H1 (cell line): Measurements from ENCODE around the gene RICTOR.

Experiments used
- CTCF ChIP-seq, 3 experiments: IDR thresholded peaks; 1 replicate in 2 of 3; 2 replicates in 1 of 3; pipeline versions ENCODE4 v1.5.1 to v1.6.1; 2011; ENCODE audit warnings: low read length in 3 of 3, mild to moderate bottlenecking in 3 of 3, inconsistent platforms in 2 of 3, low read depth in 1 of 3, moderate library complexity in 1 of 3; ENCODE audit not compliant: insufficient read depth in 1 of 3; ENCODE audit errors: control extremely low read depth in 1 of 3
- EP300 ChIP-seq, 2 experiments: IDR thresholded peaks; 1 replicate in 1 of 2; 2 replicates in 1 of 2; pipeline ENCODE4 v1.6.1; 2011 to 2012; ENCODE audit warnings: low read depth in 2 of 2, low read length in 2 of 2, mild to moderate bottlenecking in 2 of 2, borderline replicate concordance in 1 of 2, inconsistent platforms in 1 of 2, moderate library complexity in 1 of 2
- EZH2 ChIP-seq: fragments of 200-600 bp; sonication (generic); IDR thresholded peaks from 2 replicates; pipeline ENCODE4 v1.7.1; 2012; ENCODE audit warnings: low read depth, mild to moderate bottlenecking, moderate library complexity, low read length, inconsistent platforms; ENCODE audit not compliant: severe bottlenecking
- KDM4A ChIP-seq: IDR thresholded peaks from one replicate; pipeline ENCODE4 v1.7.1; 2012; ENCODE audit warnings: low read depth, mild to moderate bottlenecking, moderate library complexity, low read length, inconsistent platforms; ENCODE audit not compliant: severe bottlenecking
- PHF8 ChIP-seq: fragments of 200-600 bp; sonication (generic); conservative IDR thresholded peaks from 2 replicates; pipeline ENCODE4 v1.7.1; 2012; ENCODE audit warnings: low read depth, mild to moderate bottlenecking, inconsistent platforms, low read length, moderate library complexity
- POLR2A ChIP-seq, 2 experiments: IDR thresholded peaks; 1 replicate in 1 of 2; 2 replicates in 1 of 2; pipeline ENCODE4 v1.6.1; 2011; ENCODE audit warnings: low read depth in 2 of 2, low read length in 2 of 2, mild to moderate bottlenecking in 2 of 2; ENCODE audit errors: control extremely low read depth in 1 of 2
- POU5F1 ChIP-seq: IDR thresholded peaks from 2 replicates; pipeline ENCODE4 v1.6.1; 2011; ENCODE audit warnings: low read depth, mild to moderate bottlenecking, low read length, moderate library complexity
- SUZ12 ChIP-seq: fragments of 200-600 bp; sonication (generic); IDR thresholded peaks from 2 replicates; pipeline ENCODE4 v1.6.1; 2012; ENCODE audit warnings: mild to moderate bottlenecking, inconsistent platforms, low read length, moderate library complexity, mixed read lengths
- TAF1 ChIP-seq: IDR thresholded peaks from 2 replicates; pipeline ENCODE4 v1.6.1; 2011; ENCODE audit warnings: mild to moderate bottlenecking, low read depth, low read length
- USF2 ChIP-seq: IDR thresholded peaks from 2 replicates; pipeline ENCODE4 v1.6.1; 2011; ENCODE audit warnings: low read length, improper control_type of control experiment
- YY1 ChIP-seq: IDR thresholded peaks from 2 replicates; pipeline ENCODE4 v1.6.1; 2011; ENCODE audit warnings: low read depth, mild to moderate bottlenecking, low read length

GRCh38 chr5:38931731-38932130, 142.5 kb downstream of the RICTOR start:
- TF ChIP-seq CTCF (IDR thresholded peaks at IDR 0.05; ENCODE audit: control extremely low read depth in 1 of 3, insufficient read depth in 1 of 3, low read depth in 1 of 3, low read length in 3 of 3) (no peak), KDM4A (no peak), EZH2 (no peak), POU5F1 (no peak), POLR2A (IDR thresholded peaks at IDR 0.05; ENCODE audit: control extremely low read depth in 1 of 2, low read depth in 2 of 2, low read length in 2 of 2) (no peak), SUZ12 (no peak), USF2 (no peak), TAF1 (no peak), PHF8 (no peak), YY1 (no peak), EP300 (IDR thresholded peaks at IDR 0.05; ENCODE audit: borderline replicate concordance in 1 of 2, low read depth in 2 of 2, low read length in 2 of 2) (no peak)
